ENCODE results near the gene DCAF15.

The DCAF15 gene

GRCh38 chr19:13978351-13979243, 26.3 kb downstream of the DCAF15 start:
- in situ Hi-C loops (cut with HindIII; ENCODE audit: low pct_unique_long_range_greater_than_20kb, low sequenced_read_pairs): no loop called here
- no peak for DNase-seq (ENCODE audit: low read depth in 1 of 2, low spot score in 1 of 2)

GRCh38 chr19:13979244-13979615, 26.9 kb downstream of the DCAF15 start:
- no peak for DNase-seq (ENCODE audit: low read depth in 1 of 2, low spot score in 1 of 2)
- no peak for TF ChIP-seq JUND (IDR thresholded peaks at IDR 0.05; ENCODE audit: low read depth)
- in situ Hi-C loops (cut with HindIII; ENCODE audit: low pct_unique_long_range_greater_than_20kb, low sequenced_read_pairs): no loop called here

More at GRCh38 chr19:13978351-13979243, 26.3 kb downstream of the DCAF15 start:
- TF ChIP-seq JUND (IDR thresholded peaks at IDR 0.05; ENCODE audit: low read depth): no peak

GRCh38 chr19:13979686-13980085, 27.4 kb downstream of the DCAF15 start:
- DNase-seq (ENCODE audit: low read depth in 1 of 2, low spot score in 1 of 2): no peak
- no peak for TF ChIP-seq JUND (IDR thresholded peaks at IDR 0.05; ENCODE audit: low read depth)
- in situ Hi-C loops (cut with HindIII; ENCODE audit: low pct_unique_long_range_greater_than_20kb, low sequenced_read_pairs): no loop called here

GRCh38 chr19:13980340-13980739, 28.0 kb downstream of the DCAF15 start:
- in situ Hi-C loops (cut with HindIII; ENCODE audit: low pct_unique_long_range_greater_than_20kb, low sequenced_read_pairs): no loop called here
- DNase-seq (ENCODE audit: low read depth in 1 of 2, low spot score in 1 of 2): no peak
- TF ChIP-seq JUND (IDR thresholded peaks at IDR 0.05; ENCODE audit: low read depth): no peak

- no peak for DNase-seq (ENCODE audit: low read depth in 1 of 2, low spot score in 1 of 2)
- in situ Hi-C loops (cut with HindIII; ENCODE audit: low pct_unique_long_range_greater_than_20kb, low sequenced_read_pairs): no loop called here
- no peak for TF ChIP-seq JUND (IDR thresholded peaks at IDR 0.05; ENCODE audit: low read depth)
These were observed 28.7 kb downstream of the DCAF15 start for GRCh38 chr19:13981021-13981420.

- DNase-seq (ENCODE audit: low read depth in 1 of 2, low spot score in 1 of 2): no peak
- in situ Hi-C loops (cut with HindIII; ENCODE audit: low pct_unique_long_range_greater_than_20kb, low sequenced_read_pairs): no loop called here
- TF ChIP-seq JUND (IDR thresholded peaks at IDR 0.05; ENCODE audit: low read depth): no peak
These were observed 29.2 kb downstream of the DCAF15 start for GRCh38 chr19:13981467-13981866.

GRCh38 chr19:13981988-13982501, 29.7 kb downstream of the DCAF15 start:
- no peak for TF ChIP-seq JUND (IDR thresholded peaks at IDR 0.05; ENCODE audit: low read depth)
- no peak for DNase-seq (ENCODE audit: low read depth in 1 of 2, low spot score in 1 of 2)
- in situ Hi-C loops (cut with HindIII; ENCODE audit: low pct_unique_long_range_greater_than_20kb, low sequenced_read_pairs): no loop called here

- no peak for DNase-seq (ENCODE audit: low read depth in 1 of 2, low spot score in 1 of 2)
- in situ Hi-C loops (cut with HindIII; ENCODE audit: low pct_unique_long_range_greater_than_20kb, low sequenced_read_pairs): no loop called here
- no peak for TF ChIP-seq JUND (IDR thresholded peaks at IDR 0.05; ENCODE audit: low read depth)
These were observed 30.5 kb downstream of the DCAF15 start for GRCh38 chr19:13982773-13983172.

- TF ChIP-seq JUND (IDR thresholded peaks at IDR 0.05; ENCODE audit: low read depth): no peak
- DNase-seq (ENCODE audit: low read depth in 1 of 2, low spot score in 1 of 2): no peak
- in situ Hi-C loops (cut with HindIII; ENCODE audit: low pct_unique_long_range_greater_than_20kb, low sequenced_read_pairs): no loop called here
These were observed 31.0 kb downstream of the DCAF15 start for GRCh38 chr19:13983213-13983889.

GRCh38 chr19:13984186-13984585, 31.9 kb downstream of the DCAF15 start:
- in situ Hi-C loops (cut with HindIII; ENCODE audit: low pct_unique_long_range_greater_than_20kb, low sequenced_read_pairs): no loop called here
- no peak for DNase-seq (ENCODE audit: low read depth in 1 of 2, low spot score in 1 of 2)
- no peak for TF ChIP-seq JUND (IDR thresholded peaks at IDR 0.05; ENCODE audit: low read depth)

GRCh38 chr19:13984875-13985741, 32.8 kb downstream of the DCAF15 start:
- DNase-seq (ENCODE audit: low read depth in 1 of 2, low spot score in 1 of 2): no peak
- TF ChIP-seq JUND (IDR thresholded peaks at IDR 0.05; ENCODE audit: low read depth): no peak
- in situ Hi-C loops (cut with HindIII; ENCODE audit: low pct_unique_long_range_greater_than_20kb, low sequenced_read_pairs): no loop called here

- in situ Hi-C loops (cut with HindIII; ENCODE audit: low pct_unique_long_range_greater_than_20kb, low sequenced_read_pairs): no loop called here
- no peak for DNase-seq (ENCODE audit: low read depth in 1 of 2, low spot score in 1 of 2)
- no peak for TF ChIP-seq JUND (IDR thresholded peaks at IDR 0.05; ENCODE audit: low read depth)
These were observed 33.5 kb downstream of the DCAF15 start for GRCh38 chr19:13985771-13986347.
